Ishikawa (cell line): ENCODE results near the gene IQCH.

Source experiments
- CEBPB ChIP-seq: IDR thresholded peaks from 2 replicates; pipeline ENCODE4 v1.6.1; 2012
- CREB1 ChIP-seq: IDR thresholded peaks from 2 replicates; pipeline ENCODE4 v1.6.1; 2012; ENCODE audit warnings: low read depth
- EGR1 ChIP-seq: IDR thresholded peaks from 2 replicates; pipeline ENCODE4 v1.6.1; 2012
- EP300 ChIP-seq: IDR thresholded peaks from 2 replicates; pipeline ENCODE4 v1.6.1; 2012; ENCODE audit warnings: borderline replicate concordance
- FOXM1 ChIP-seq: IDR thresholded peaks from 2 replicates; pipeline ENCODE4 v1.6.1; 2012; ENCODE audit warnings: low read depth, borderline replicate concordance
- NFIC ChIP-seq: IDR thresholded peaks from 2 replicates; pipeline ENCODE4 v1.6.1; 2012
- RAD21 ChIP-seq: IDR thresholded peaks from 2 replicates; pipeline ENCODE4 v1.6.1; 2012; ENCODE audit warnings: low read depth
- TAF1 ChIP-seq: IDR thresholded peaks from 2 replicates; pipeline ENCODE4 v1.6.1; 2012; ENCODE audit warnings: low read depth, mild to moderate bottlenecking
- TCF12 ChIP-seq: IDR thresholded peaks from 2 replicates; pipeline ENCODE4 v1.6.1; 2012; ENCODE audit warnings: low read depth
- TEAD4 ChIP-seq: IDR thresholded peaks from 2 replicates; pipeline ENCODE4 v1.6.1; 2012
- YY1 ChIP-seq: IDR thresholded peaks from 2 replicates; pipeline ENCODE4 v1.6.1; 2012; ENCODE audit warnings: low read depth
- ZBTB7A ChIP-seq: IDR thresholded peaks from 2 replicates; pipeline ENCODE4 v1.6.1; 2012; ENCODE audit warnings: low read depth
- TF ChIP-seq, protein P1 (sequence below): IDR thresholded peaks from 2 replicates; pipeline ENCODE4 v1.6.1; 2012; ENCODE audit warnings: low read depth, mild to moderate bottlenecking
- TF ChIP-seq, protein P2 (sequence below): IDR thresholded peaks from 2 replicates; pipeline ENCODE4 v1.6.1; 2012
- TF ChIP-seq, protein P3 (sequence below): IDR thresholded peaks from 2 replicates; pipeline ENCODE4 v1.6.1; 2012

The IQCH gene

DNA sequence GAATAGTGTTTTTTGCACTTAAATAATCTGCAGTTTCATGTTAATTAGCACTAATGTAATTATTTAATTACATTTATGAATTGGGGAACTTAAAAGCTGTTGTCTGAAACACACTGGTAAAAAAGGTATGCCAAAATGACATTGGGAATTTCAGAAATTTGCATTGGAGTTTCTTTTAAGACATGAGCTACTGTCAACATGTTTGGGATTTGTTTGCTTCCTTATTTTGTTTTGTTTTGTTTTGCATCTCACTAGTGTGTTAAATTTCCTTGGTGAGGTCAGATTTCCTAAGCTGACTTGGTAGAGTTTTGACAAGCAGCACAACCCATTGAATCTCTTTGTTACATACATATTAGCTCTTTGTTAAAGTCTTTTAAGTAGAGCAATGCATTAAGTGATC, 119.4 kb downstream of the IQCH start:
- no peak for TF ChIP-seq NFIC
- TF ChIP-seq TAF1 = no peak
- no peak for TF ChIP-seq CEBPB
- no peak for TF ChIP-seq EP300
- TF ChIP-seq, protein P1, sequence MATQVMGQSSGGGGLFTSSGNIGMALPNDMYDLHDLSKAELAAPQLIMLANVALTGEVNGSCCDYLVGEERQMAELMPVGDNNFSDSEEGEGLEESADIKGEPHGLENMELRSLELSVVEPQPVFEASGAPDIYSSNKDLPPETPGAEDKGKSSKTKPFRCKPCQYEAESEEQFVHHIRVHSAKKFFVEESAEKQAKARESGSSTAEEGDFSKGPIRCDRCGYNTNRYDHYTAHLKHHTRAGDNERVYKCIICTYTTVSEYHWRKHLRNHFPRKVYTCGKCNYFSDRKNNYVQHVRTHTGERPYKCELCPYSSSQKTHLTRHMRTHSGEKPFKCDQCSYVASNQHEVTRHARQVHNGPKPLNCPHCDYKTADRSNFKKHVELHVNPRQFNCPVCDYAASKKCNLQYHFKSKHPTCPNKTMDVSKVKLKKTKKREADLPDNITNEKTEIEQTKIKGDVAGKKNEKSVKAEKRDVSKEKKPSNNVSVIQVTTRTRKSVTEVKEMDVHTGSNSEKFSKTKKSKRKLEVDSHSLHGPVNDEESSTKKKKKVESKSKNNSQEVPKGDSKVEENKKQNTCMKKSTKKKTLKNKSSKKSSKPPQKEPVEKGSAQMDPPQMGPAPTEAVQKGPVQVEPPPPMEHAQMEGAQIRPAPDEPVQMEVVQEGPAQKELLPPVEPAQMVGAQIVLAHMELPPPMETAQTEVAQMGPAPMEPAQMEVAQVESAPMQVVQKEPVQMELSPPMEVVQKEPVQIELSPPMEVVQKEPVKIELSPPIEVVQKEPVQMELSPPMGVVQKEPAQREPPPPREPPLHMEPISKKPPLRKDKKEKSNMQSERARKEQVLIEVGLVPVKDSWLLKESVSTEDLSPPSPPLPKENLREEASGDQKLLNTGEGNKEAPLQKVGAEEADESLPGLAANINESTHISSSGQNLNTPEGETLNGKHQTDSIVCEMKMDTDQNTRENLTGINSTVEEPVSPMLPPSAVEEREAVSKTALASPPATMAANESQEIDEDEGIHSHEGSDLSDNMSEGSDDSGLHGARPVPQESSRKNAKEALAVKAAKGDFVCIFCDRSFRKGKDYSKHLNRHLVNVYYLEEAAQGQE = no peak
- TF ChIP-seq FOXM1 = no peak
- no peak for TF ChIP-seq RAD21
- no peak for TF ChIP-seq ZBTB7A
- TF ChIP-seq CREB1 = no peak
- TF ChIP-seq YY1 = no peak
- TF ChIP-seq, protein P2, sequence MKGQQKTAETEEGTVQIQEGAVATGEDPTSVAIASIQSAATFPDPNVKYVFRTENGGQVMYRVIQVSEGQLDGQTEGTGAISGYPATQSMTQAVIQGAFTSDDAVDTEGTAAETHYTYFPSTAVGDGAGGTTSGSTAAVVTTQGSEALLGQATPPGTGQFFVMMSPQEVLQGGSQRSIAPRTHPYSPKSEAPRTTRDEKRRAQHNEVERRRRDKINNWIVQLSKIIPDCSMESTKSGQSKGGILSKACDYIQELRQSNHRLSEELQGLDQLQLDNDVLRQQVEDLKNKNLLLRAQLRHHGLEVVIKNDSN = no peak
- TF ChIP-seq TEAD4 = no peak
- TF ChIP-seq EGR1 = no peak
- TF ChIP-seq TCF12 = no peak
- TF ChIP-seq, protein P3, sequence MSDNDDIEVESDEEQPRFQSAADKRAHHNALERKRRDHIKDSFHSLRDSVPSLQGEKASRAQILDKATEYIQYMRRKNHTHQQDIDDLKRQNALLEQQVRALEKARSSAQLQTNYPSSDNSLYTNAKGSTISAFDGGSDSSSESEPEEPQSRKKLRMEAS = no peak

DNA sequence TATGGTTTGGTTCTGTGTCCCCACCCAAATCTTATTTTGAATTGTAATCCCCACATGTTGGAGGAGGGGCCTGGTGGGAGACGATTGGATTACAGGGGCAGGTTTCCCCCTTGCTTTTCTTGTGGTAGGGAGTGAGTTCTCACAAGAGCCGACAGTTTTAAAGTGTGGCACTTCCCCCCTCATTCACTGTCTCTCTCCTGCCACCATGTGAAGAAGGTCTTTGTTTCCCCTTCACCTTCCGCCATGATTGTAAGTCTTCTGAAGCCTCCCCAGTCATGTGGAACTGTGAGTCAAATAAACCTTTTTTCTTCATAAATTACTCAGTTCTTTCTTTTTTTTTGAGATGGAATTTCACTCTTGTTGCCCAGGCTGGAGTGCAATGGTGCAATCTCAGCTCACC, 124.9 kb downstream of the IQCH start:
- no peak for TF ChIP-seq EP300
- no peak for TF ChIP-seq TAF1
- TF ChIP-seq TCF12 = no peak
- TF ChIP-seq, protein P1 = no peak
- TF ChIP-seq ZBTB7A = no peak
- no peak for TF ChIP-seq EGR1
- TF ChIP-seq, protein P2 = no peak
- no peak for TF ChIP-seq CREB1
- no peak for TF ChIP-seq TEAD4
- TF ChIP-seq RAD21 = no peak
- TF ChIP-seq FOXM1 = no peak
- TF ChIP-seq NFIC = no peak

DNA sequence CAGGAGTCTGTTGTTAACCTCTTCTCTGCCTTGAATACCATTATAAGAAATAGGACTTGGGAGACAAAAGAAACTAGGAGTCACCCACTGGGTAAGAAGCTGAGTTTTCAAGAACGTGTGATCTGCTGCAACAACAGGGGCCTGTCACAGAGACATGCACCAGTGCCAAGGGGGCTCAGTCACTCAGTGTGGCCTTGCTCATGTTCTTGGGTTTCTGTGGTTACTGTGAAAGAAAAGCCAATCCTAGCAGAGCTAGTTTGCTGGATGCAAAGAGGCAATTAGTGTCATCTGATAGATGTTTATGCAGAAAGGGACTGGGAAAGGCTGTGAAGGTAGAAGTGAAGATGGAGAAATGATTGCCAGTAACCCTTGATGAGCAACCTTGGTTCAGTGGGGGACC, 126.3 kb downstream of the IQCH start:
- TF ChIP-seq YY1 = no peak
- TF ChIP-seq CREB1 = no peak
- TF ChIP-seq EGR1 = no peak
- TF ChIP-seq, protein P1 = no peak
- TF ChIP-seq, protein P3 = no peak
- TF ChIP-seq FOXM1 = no peak
- TF ChIP-seq CEBPB = no peak
- TF ChIP-seq NFIC = no peak
- TF ChIP-seq TCF12 = no peak
- no peak for TF ChIP-seq EP300
- no peak for TF ChIP-seq ZBTB7A
- TF ChIP-seq, protein P2 = no peak
- TF ChIP-seq TAF1 = no peak

DNA sequence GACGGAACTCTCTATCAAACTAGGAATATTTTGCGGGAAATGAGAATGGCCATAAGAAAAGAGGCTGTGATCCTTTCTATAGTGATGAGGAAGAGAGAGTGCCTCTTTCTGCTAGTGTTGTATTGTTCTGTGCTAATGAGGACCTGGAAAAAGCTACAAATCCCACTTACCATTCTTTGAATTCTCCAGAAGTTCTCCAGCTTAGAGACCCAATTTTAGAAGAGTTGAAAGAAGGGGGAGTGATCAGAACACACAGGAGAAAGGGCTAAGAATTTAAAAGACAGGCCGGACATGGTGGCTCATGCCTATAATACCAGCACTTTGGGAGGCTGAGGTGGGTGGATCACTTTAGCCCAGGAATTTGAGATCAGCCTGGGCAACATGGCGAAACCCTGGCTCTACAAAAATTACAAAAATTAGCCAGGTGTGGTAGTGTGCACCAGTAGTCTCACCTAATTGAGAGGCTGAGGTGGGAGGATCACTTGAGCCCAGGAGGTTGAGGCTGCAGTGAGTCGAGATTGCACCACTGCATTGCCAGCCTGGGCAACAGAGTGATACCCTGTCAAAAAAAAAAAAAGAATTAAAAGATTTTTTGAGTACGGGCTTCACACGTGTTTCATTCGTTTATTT, 126.9 kb downstream of the IQCH start:
- TF ChIP-seq NFIC = no peak
- TF ChIP-seq RAD21 = no peak
- TF ChIP-seq, protein P1 = no peak
- no peak for TF ChIP-seq FOXM1
- no peak for TF ChIP-seq YY1
- TF ChIP-seq, protein P2 = no peak
- TF ChIP-seq TEAD4 = no peak
- no peak for TF ChIP-seq EP300
- no peak for TF ChIP-seq EGR1
- TF ChIP-seq, protein P3 = no peak
- no peak for TF ChIP-seq ZBTB7A
- no peak for TF ChIP-seq TAF1
- TF ChIP-seq CREB1 = no peak
- TF ChIP-seq CEBPB = no peak
